ENCODE data around the gene NDUFAF8.

Gene NDUFAF8

GRCh38 chr17:81277946-81278693 is 39.0 kb downstream of the NDUFAF8 start:
- no peak for FAIRE-seq

- no peak for FAIRE-seq
These were observed 39.7 kb downstream of the NDUFAF8 start for GRCh38 chr17:81278831-81279230.

DNA sequence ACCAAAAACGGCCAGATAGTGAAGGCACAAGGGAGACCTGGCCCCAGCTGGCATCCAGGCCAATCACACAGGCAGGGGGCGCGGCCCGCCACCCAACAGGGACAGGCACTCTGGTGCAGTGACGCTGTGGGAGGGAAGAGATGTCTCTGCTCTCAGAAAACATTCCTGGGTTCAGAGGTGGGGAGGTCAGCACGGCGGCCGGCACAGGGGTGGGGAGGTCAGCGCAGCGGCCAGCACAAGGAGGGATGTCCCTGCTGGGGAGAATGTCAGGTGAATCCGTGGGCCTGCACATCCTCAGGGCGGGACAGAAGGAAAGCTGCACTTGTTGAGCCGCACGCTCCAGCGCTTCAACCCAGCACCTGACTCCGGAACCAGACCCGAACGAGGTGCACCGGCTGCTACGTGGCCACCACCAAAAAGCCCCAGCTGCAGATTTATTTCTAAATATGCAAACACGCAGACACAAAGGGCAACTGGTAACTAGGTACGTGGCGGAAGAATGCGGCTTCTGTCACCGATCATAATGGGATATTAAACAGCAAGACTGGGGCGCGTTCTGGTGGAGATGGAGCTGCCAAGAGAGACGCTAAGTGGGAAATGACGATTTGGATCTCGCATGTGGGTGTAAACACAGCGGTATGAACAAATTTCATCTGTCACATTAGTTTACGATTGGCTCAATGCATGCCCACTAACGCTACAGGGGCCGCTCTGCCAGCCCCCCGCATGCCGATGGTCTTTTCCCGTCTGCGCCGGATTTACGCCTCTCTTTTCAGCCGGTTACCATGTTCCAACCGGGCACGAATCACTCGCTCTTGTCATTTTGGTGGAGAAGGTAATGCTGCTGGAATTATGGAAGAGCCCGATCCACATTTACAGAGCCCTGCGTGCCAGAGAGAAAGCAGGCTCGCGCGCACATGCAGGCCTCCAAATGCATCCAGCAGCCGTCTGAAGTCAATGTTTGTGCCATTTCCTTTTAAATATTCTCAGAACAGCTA is 40.5 kb downstream of the NDUFAF8 start:
- no peak for FAIRE-seq

- FAIRE-seq = no peak
These were observed 41.5 kb downstream of the NDUFAF8 start for GRCh38 chr17:81280571-81280970.

DNA sequence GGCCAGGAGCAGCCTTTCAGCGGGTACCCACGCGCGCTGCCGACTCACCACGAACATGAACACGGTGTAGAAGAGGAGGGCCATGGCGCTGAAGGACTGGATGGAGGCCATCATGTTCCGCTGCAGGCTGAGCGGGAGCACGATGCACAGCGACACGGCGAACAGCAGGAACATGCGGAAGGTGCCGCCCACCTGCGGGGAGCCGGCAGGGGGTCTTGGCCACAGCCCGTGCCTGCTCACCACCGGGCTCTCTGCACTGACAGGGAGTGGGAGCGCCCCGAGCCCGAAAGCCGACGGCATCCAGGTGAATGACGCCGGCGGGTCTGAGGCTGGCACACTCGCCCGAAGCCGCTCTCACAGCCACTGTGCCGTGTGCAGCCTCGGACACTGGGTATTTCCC is 43.0 kb downstream of the NDUFAF8 start:
- no peak for FAIRE-seq

DNA sequence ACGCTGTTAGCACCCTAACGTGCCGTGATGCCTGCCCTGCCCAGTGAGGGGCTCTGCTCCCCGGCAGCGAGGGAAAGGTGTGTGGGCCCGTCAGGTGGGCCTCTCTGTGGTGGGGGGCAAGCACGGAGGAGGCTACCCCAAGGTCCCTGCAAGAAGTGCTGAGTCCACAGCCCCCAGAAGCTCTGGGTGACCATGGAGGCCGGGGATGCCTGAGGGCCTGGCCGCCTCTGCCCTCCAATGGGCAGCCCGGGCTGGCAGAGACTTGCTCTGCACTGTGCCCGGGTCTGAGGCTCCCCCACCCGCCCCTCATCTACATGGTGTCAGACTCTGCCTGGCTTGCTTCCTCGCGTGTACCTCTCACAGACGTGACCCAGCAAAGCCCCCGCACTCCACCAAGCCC is 43.8 kb downstream of the NDUFAF8 start:
- FAIRE-seq = no peak

GRCh38 chr17:81285179-81285878 is 46.2 kb downstream of the NDUFAF8 start:
- no peak for FAIRE-seq

GRCh38 chr17:81285894-81286293 is 46.8 kb downstream of the NDUFAF8 start:
- FAIRE-seq = no peak

GRCh38 chr17:81286491-81287145 is 47.5 kb downstream of the NDUFAF8 start:
- no peak for FAIRE-seq

GRCh38 chr17:81287152-81287551 is 48.0 kb downstream of the NDUFAF8 start:
- FAIRE-seq = no peak

DNA sequence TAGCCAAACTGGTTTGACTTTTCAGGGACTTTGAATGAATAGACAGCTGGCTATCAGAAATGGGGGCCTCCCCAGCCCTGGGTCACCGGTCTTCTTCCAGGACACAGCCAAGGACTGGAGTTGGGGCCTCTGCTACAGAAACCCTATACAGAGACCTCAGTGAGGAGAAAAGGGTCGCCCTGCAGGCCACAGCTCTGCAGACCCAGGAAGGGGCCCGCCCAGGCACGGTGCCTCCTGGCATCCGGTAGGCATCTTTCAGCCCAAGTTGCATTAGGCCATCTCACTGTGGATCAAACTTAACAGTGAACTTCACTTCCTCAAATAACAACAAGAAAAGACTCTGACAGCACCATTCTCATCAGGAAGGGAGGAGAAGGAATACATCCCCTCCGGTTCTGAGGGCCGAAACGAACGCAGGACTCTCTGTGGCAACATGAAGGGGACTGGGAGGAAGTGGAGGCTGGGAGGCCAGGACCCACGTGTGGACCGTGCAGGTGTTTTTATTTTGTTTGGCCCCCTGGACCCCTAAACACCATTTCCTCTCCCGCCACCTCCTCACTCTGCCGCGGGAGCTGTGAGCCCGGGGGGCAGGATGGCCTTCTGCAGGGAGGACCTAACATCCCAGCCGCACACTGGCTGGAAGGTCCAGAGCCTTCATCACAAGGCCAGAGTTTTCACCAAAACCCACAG is 48.8 kb downstream of the NDUFAF8 start:
- no peak for FAIRE-seq

- no peak for FAIRE-seq
These were observed 49.6 kb downstream of the NDUFAF8 start for GRCh38 chr17:81288715-81289114.

DNA sequence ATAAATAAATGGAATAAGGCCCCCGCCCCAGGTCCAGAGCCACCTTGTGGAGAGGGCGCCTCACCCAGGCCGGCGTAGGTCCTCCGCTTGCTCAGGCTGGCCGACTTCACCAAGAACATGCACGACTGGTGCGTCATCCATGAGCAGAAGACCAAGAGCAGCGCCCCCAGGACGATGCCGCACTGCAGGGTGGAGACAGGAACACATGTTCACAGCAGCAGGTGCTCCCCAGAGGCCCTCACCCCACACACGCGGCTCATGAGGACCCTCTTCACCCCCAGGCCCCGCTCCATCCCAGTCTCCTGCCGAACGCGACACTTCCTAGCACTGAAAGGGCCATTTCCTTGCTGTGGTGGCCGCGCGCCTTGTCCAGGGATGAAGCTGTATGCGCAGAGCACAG is 50.5 kb downstream of the NDUFAF8 start:
- no peak for FAIRE-seq

- no peak for FAIRE-seq
These were observed 51.1 kb downstream of the NDUFAF8 start for GRCh38 chr17:81290230-81290629.
